HEK293T (cell line): ENCODE results near the gene MYH6.

ENCODE experiments used
- CTCF ChIA-PET: fragments of 350-600 bp; formaldehyde crosslinking; extraction: SDS; loops from one replicate; lab custom pipeline; 2021; ENCODE audit warnings: antibody characterized with exemption, inconsistent platforms; lab: Yijun Ruan, JAX
- POLR2A ChIA-PET: fragments of 350-600 bp; formaldehyde crosslinking; extraction: SDS; loops from one replicate; lab custom pipeline; 2020; ENCODE audit warnings: antibody characterized with exemption, inconsistent platforms; lab: Yijun Ruan, JAX
- DNase-seq: peaks from one replicate; pipeline ENCODE4 v3.0.0; 2012; ENCODE audit warnings: mixed read lengths; ENCODE audit errors: extremely low spot score
- ARNT ChIP-seq: fragments of 450-650 bp; IDR thresholded peaks from 2 replicates; pipeline ENCODE4 v1.6.1; 2017; ENCODE audit warnings: mild to moderate bottlenecking
- BHLHE40 ChIP-seq: fragments of 450-650 bp; IDR thresholded peaks from 2 replicates; pipeline ENCODE4 v1.6.1; 2016; ENCODE audit warnings: mild to moderate bottlenecking, moderate library complexity, borderline replicate concordance
- CTBP1 ChIP-seq: fragments of 450-650 bp; IDR thresholded peaks from 2 replicates; pipeline ENCODE4 v1.6.1; 2016; ENCODE audit warnings: borderline replicate concordance
- ELF4 ChIP-seq: fragments of 450-650 bp; IDR thresholded peaks from 2 replicates; pipeline ENCODE4 v1.6.1; 2017; ENCODE audit warnings: antibody characterized with exemption
- FOXA1 ChIP-seq: fragments of 450-650 bp; IDR thresholded peaks from 2 replicates; pipeline ENCODE4 v1.6.1; 2016; ENCODE audit warnings: mild to moderate bottlenecking
- FOXK2 ChIP-seq: fragments of 450-650 bp; IDR thresholded peaks from 2 replicates; pipeline ENCODE4 v1.6.1; 2016; ENCODE audit warnings: mild to moderate bottlenecking
- FOXM1 ChIP-seq: fragments of 450-650 bp; IDR thresholded peaks from 2 replicates; pipeline ENCODE4 v1.6.1; 2017; ENCODE audit warnings: mild to moderate bottlenecking, borderline replicate concordance
- HDGF ChIP-seq: fragments of 450-650 bp; IDR thresholded peaks from 2 replicates; pipeline ENCODE4 v1.6.1; 2017; ENCODE audit warnings: antibody characterized with exemption, borderline replicate concordance
- L3MBTL2 ChIP-seq: fragments of 450-650 bp; conservative IDR thresholded peaks from 2 replicates; pipeline ENCODE4 v1.6.1; 2016; ENCODE audit warnings: mild to moderate bottlenecking
- LEF1 ChIP-seq: fragments of 450-650 bp; IDR thresholded peaks from 2 replicates; pipeline ENCODE4 v1.6.1; 2017; ENCODE audit warnings: mild to moderate bottlenecking, borderline replicate concordance
- NFRKB ChIP-seq: fragments of 450-650 bp; IDR thresholded peaks from 2 replicates; pipeline ENCODE4 v1.6.1; 2016; ENCODE audit warnings: mild to moderate bottlenecking, moderate library complexity
- SP1 ChIP-seq: fragments of 450-650 bp; IDR thresholded peaks from 2 replicates; pipeline ENCODE4 v1.6.1; 2017
- SUZ12 ChIP-seq: fragments of 450-650 bp; IDR thresholded peaks from 2 replicates; pipeline ENCODE4 v1.6.1; 2016; ENCODE audit warnings: mild to moderate bottlenecking
- TARDBP ChIP-seq: fragments of 450-650 bp; IDR thresholded peaks from 2 replicates; pipeline ENCODE4 v1.6.1; 2016
- ZNF384 ChIP-seq: fragments of 450-650 bp; IDR thresholded peaks from 2 replicates; pipeline ENCODE4 v1.6.1; 2016
- TF ChIP-seq, protein P1 (sequence below): fragments of 450-650 bp; IDR thresholded peaks from 2 replicates; pipeline ENCODE4 v1.6.1; 2016

The MYH6 gene

DNA sequence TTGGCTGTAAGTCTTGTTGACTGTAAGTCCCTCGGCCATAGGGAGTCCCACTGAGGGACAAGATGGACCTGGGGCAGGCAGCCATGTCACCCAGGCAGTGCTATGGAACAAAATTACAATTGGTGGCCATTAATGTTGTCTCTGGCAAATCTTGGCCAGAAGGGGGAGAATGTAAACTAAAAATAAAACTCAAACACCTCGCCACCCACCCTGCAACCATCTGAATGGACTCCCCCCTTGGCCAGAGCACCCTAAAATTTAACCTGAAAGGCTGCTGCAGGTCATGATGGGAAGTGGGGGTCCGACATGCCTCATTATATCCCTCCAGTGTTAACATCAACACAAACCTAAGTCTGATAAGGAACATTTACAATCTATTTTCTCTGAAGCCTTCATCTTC, 63.6 kb downstream of the MYH6 start:
- CTCF ChIA-PET: interaction anchor here (1.6 kb wide), 1 partner anchor 16 kb away, joined by 3 read pairs; no protein-coding TSS in a partner anchor
- POLR2A ChIA-PET: interaction anchor here (1.0 kb wide), 1 partner anchor 17 kb away, joined by 3 read pairs; no protein-coding TSS in a partner anchor
- TF ChIP-seq SUZ12 (no peak), FOXA1 (no peak), ZNF384 (no peak), FOXM1 (no peak), TARDBP (no peak), FOXK2 (no peak), HDGF (no peak), BHLHE40 (no peak), ARNT (no peak), CTBP1 (no peak), SP1 (no peak), L3MBTL2 (no peak), NFRKB (no peak), LEF1 (no peak), ELF4 (no peak)
- TF ChIP-seq, protein P1, sequence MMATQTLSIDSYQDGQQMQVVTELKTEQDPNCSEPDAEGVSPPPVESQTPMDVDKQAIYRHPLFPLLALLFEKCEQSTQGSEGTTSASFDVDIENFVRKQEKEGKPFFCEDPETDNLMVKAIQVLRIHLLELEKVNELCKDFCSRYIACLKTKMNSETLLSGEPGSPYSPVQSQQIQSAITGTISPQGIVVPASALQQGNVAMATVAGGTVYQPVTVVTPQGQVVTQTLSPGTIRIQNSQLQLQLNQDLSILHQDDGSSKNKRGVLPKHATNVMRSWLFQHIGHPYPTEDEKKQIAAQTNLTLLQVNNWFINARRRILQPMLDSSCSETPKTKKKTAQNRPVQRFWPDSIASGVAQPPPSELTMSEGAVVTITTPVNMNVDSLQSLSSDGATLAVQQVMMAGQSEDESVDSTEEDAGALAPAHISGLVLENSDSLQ: no peak
- DNase-seq: no peak

DNA sequence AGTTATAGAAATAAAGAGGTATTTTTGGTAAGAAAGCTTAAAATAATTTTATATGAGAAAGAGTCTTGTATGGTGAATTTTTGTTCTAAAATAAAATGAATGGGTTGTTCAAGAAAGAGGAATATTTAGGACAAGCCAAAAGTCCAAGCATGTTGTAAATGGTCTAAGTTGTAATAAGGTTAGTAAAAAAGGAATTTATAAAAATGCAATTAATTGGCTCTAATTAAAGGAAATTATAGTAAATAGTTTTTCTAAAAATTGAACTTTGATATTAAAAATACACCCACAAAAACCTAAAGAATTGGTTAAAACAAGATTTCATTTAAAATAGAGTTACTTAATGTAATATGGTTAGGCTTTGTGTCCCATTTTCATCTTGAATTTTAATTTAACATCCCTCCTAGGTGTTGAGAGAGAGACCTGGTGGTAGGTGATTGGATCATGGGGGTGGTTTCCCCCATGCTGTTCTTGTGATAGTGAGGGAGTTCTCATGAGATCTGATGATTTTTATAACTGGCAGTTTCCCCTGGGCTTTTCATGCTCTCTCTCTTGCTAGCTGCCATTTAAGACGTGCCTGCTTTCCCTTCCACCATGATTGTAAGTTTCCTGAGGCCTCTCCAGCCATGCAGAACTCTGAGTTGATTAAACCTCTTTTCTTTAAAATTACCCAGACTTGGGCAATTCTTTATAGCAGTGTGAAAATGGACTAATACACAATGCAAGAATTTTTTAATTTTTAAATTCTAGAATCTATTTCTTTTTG, 68.4 kb downstream of the MYH6 start:
- CTCF ChIA-PET: no interaction called here
- DNase-seq: no peak
- TF ChIP-seq LEF1: no peak
- POLR2A ChIA-PET: no interaction called here

DNA sequence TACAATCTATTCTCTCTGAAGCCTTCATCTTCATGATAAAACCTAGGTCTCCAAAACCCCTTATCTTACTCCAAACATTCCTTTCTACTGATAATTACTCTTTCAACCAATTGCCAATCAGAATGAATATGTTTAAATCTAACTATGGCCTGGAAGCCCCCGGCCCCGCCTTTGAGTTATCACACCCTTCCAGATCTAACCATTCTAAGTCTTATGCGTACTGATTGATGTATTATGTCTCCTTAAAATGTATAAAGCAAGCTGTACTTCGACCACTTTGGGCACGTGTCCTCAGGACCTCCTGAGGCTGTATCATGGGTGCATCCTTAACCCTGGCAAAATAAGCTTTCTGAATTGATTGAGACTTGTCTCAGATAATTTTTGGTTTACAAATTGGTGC, 72.5 kb downstream of the MYH6 start:
- POLR2A ChIA-PET: no interaction called here
- CTCF ChIA-PET: no interaction called here
- TF ChIP-seq TARDBP: no peak
- TF ChIP-seq ARNT: no peak
- TF ChIP-seq FOXK2: no peak
- TF ChIP-seq FOXM1: no peak
- TF ChIP-seq SUZ12: no peak
- TF ChIP-seq CTBP1: no peak
- no peak for TF ChIP-seq ZNF384
- TF ChIP-seq NFRKB: no peak
- no peak for TF ChIP-seq LEF1
- TF ChIP-seq ELF4: no peak
- TF ChIP-seq FOXA1: no peak
- no peak for DNase-seq
